NB4 (cell line): Measurements from ENCODE around the gene SPRED3.

ENCODE experiments used
- CTCF ChIP-seq: IDR thresholded peaks from one replicate; pipeline ENCODE4 v1.5.1; 2012; ENCODE audit warnings: low read depth, low read length
- MAX ChIP-seq: IDR thresholded peaks from 2 replicates; pipeline ENCODE4 v1.6.1; 2011; ENCODE audit warnings: low read depth, low read length
- MYC ChIP-seq: IDR thresholded peaks from 2 replicates; pipeline ENCODE4 v1.6.1; 2011; ENCODE audit warnings: low read depth, low read length
- POLR2A ChIP-seq: IDR thresholded peaks from 2 replicates; pipeline ENCODE4 v1.6.1; 2011; ENCODE audit warnings: mild to moderate bottlenecking; ENCODE audit not compliant: insufficient read length; ENCODE audit errors: extremely low read depth

- TF ChIP-seq POLR2A (no peak), MAX (no peak), CTCF (no peak), MYC (no peak)
These were observed 54.2 kb downstream of the SPRED3 start for GRCh38 chr19:38442736-38443135.
